ENCODE results near the gene AGBL1.
A peak's percentile ranks its signal among the peaks of the same experiment; 100 is the strongest.

The AGBL1 gene

DNA sequence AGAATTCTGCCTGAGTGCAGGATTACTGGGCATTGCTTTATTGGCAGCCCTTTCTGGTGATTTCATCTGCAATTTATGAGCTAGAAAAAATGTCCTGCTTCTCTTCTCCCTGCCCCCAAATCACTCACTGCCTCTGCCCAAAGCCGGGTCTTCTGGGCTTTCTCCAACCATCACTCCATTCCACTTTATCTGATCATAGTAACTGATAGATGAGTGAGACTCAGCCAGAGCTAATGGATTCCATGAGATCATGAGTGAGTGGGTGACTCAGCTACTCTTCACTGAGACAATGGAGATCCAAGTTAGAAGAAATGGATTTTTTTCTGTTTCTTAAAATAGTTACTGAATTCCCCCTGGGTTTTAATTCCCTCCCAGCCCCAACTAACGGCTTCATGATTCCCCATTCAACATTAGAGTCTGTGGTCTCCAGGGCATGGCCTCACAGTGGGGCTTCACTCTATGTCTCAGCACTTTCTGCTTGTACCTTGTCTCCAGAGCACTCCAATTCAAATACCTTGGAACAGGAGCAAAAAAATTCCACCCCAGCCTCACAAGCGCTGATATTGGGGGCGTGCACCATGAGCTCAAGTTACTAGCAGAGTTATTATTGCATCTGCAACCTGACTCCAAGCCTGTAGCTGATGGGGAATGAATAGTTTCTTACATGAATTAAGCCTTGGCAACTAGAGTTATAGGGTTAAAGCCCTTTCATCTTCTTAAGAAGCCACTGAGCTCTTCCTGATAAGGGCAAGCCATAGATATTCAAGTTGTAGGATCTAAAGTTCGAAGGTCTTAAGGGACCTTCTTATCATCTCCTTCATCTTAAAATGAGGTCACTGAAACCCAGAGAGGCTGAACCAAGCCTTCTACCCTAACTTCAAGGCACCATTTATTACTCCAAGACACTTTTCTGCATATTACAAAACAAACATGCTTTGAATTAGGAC lies 85.9 kb downstream of the AGBL1 start:
- DNase-seq, result no peak

DNA sequence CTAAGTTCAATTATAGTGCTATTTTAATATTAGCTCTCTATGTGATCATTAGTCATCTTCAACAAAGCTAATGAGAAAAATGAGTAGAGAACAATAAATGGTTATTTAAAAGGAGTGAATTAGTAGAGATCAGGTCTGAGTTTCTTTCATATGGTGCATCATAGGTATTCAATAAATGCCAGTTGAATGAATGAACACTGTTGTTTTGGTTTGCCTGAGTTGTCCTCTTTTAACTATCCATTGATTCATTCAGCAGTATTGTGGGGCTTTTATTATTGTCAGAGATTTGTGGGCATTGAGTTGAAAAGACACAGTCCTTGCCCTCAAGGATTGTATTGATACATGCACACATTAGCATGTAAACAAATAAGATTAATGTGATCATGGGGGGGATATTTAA lies 88.2 kb downstream of the AGBL1 start:
- DNase-seq, result no peak

DNA sequence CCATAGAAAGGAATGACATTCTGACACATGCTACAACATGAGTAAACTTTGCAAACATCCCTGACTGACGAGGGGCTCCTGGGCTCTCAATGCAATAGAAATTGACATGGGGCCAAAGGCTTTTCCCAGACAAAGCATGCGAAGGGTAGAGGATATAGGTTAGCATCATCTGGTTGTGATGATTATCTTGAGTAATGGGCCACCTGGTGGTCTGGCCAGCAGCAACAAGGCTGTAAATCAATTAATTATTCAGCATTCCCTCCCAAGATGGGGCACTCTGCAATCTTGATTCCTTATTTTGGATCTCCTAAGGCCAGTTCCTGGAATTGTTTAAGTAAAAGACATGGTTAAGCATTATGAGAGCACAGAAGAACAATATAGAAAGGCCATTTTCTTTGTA lies 99.2 kb downstream of the AGBL1 start:
- DNase-seq, result no peak

DNA sequence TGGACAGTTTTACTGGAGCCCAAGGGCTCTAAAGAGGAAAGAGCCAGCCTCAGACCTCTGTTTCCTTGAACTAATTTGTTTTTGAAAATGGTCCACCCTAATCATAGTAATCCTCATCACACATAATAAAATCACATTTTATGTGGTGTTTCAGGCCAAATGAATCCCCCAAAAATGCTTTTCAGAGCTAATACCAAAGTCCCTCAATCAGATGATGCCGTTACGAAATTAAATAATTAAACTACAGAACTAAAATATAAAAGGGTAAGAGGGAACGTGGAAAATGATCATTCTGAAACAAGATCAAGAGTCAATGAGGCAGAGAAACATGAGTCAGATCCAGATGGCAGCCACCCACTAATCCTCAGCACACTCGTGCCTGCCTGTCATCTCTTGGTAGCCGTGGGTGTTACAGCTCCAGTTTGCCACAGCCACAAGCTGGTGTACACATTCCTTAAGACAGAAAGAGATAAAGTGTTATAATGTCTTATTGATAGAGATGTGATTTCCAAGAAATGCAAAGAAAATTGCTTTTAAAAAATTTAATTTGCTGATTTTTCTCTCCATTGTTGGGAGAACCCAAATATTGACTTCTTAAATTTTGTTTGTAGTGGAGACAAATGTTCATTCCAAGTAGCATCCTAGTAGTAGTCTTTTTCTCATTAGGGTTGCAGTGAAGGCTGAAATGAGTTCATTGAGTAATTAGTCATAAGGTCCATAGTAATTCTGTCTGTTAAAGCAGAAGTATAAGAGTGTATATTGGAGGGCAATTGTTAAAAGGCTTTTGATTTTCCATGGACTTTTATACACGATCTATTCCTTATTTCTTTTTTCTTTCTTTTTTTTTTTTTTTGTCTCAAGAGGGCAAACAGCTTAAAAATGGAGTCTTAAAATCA lies 104.2 kb downstream of the AGBL1 start:
- no peak for DNase-seq

DNA sequence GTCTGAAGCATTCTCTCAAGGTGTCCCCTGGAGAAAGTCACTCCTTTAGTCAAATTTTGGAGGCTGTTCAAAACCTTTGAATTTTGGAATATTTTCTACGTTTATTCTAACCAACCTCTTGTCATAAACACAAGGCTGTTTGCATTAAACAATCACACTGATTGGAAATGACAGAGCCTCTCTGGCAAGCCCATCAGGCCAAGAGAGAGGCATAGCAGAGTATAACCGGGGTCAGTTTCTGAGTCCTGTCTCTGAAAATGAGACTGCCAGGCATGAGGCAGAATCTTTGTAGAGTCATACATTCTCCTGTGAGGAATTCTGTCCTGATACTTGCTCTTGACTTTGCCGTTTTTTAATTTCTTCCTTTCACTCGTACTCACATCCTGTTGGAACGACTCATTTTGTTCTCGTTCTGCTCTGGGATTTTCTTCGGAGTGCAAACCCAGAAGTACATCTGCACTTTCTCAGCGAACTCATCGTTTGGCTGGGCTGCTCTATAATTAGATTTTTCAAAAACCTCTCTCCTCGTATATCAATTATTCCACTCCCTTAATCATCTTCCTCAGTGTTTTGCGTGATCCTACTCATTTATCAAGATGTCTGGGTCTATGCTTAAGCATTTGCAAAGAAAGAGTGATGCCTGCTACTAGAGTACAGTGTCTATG lies 114.2 kb downstream of the AGBL1 start:
- no peak for DNase-seq

DNA sequence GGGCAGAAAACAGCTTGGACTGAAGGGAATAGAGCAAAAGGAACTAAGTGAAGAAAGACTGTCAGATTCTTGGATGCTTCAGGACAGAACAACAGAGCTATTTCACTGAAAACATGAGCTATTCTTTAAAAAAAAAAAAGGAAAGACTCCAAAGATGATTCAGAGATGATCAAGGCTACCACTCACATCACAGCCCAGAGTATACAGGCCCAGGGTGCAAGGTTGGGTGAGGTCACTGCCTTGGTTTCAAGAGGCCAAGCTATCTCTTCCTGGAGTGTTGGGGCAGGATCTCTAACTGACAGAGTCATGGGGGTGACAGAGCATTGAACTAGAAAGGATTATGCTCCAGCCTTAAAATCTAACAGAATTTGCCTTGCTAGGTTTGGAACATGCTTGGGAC lies 118.1 kb downstream of the AGBL1 start:
- no peak for DNase-seq

DNA sequence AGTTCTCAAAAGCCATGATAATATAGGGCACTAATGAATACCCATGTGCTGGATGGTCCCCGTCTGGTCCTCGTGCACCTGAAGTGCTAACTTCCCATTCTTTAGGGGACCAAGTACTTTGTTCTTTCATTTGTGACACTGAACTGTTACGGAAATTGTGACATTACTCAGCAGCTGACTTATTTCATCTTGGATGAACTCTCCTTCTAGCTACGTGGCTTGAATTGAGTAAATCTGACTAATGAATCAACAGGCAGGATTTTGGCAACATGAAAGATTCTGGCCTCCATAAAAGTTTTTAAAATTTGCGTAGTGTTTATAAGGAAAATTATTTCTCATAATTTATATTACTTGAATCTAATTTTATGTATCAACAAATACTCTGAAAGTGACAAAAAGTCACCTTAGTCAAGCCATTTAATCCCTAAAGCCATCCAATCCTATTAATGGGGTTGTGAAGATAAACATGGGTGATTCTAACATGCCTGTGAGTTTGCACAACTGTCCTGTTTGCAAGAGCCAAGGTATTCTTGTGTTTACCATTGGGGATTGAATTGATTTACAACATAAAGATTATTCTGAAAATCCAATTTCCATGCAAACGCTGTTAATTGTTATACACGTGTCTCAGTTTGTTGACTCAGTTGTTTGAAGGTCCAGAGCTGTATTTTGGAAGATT lies 119.9 kb downstream of the AGBL1 start:
- no peak for DNase-seq

DNA sequence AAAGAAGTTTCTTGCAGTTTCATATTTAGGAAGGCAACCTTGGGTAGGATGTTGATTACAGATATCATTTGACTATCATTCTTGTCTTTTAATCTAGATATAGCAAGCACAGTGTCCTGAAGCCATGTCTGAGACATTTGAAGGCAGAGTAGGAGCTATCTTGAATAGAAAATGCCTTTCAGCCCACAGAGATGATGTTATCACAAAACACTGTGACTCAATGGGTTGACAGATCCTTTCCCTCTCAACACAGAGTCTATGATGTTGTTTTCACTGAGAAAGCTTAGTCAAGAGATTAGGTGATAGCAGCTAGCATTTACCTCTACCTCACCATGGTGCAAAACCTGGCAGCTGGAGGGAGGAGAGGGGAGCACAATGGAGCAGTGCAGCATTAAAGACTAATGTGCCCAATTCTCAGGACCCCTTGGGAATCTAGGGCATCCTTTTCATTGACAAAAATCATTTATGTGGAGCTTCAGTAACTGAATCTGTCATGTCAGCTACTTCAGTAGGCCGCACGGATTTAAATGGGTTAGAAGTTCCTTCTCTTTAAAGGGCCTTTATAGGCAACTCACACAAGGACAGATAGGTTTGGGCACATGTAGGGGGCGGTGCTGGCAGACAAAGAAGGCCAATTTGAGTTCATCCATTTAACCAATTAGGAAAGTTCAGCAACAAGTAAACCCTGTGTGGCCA lies 121.8 kb downstream of the AGBL1 start:
- DNase-seq, result no peak

DNA sequence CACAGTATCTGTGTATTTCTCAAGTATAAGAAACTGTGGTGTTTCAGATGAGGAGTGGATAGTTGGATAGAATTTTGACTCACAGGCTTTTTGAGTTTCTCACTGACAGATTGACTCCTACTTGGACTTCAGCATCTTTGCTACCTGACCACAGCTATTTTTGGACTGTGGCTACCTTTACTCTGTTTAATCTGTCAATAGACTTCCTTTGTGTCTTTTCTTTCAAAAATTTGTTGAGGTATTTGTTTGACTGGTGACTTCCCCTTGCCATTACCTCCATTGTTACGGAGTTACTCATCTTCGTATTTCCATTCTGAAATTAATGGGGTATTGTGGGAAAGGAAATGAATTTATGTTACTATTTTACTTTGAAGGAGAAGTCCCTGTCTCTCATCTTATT lies 123.8 kb downstream of the AGBL1 start:
- no peak for DNase-seq

DNA sequence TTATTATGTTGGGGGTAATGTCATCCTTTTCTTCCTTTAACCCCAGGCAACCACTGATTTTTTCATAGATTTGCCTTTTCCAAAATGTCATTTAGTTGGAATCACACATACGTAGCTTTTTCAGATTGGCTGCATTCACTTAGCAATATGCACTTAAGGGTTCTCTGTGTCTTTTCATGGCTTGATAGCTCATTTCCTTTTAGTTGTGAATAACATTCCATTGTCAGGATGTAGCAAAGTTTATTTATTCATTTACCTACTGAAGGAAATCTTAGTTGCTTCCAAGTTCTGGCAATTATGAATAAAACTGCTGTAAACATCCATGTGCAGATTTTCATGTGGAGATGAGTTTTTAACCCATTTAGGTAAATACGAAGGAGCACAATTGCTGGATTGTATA lies 125.4 kb downstream of the AGBL1 start:
- no peak for DNase-seq

DNA sequence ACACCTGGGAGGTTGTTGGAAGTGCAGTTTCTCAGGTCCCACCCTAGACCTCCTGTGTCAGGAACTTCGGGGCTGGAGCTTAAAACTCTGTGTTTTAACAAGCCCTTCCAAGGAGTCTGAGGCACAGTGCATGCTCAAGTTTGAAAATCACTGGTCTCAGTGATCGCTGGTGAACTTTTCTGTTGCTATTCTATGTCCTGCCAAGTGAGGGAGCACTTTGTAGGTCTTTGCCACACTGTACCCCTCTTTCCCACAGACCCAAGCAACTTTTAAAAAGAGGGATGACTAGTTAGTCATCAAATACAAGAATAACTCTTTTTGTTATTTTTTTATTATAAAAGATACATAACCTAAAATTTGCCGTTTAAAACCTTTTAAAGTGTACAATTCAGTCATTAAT lies 133.7 kb downstream of the AGBL1 start:
- no peak for DNase-seq

DNA sequence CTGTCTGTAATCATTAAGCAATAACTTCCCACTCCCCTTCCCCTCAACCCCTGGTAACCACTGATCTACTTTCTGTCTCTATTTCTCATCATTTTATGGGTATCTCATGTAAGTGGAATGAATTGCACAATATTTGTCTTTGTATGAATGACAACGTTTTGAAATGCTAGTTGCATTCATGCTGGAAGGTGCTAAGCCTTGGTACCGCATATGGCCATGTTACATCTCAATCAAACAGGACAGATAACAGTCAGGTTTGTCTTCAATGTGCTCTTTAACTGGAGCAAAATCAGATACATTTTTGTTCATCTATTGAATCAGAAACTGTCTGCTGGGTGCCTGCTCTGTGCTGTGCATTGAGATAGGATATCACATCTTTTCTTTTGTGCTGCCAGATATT lies 134.2 kb downstream of the AGBL1 start:
- DNase-seq, result no peak

DNA sequence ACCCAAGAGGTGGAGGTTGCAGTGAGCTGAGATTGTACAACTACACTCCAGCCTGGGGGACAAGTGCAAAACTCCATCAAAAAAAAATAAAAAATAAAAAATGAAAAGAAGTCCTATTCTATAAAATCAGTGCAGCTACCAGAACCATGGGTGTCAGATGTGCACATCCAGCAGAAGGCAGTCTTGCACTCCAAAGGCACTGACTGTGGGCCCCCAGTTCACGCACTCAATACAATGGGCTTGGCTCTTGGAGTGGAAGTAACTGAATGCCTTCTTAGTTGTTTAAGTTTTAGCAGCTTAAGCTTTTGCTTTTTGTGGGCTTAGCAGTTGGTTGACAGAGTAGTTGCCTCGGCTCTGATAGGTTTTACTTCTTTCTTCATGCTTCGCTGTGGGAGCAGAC lies 141.4 kb downstream of the AGBL1 start:
- DNase-seq, result no peak

DNA sequence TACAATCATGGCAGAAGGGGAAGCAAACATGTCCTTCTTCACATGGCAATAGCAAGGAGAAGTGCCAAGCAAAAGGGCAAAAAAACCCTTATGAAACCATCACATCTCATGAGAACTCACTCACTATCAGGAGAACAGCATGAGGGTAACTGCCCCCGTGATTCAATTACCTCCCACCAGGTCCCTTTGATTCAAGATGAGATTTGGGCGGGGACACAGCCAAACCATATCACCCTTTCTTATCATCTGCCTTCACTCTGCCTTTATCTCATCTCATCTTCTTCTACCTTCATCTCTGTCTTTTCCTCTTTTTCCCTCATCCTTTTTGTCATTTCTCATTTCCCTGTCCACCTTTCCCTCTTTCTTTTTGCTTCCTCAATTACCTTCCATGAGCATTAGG lies 149.6 kb downstream of the AGBL1 start:
- DNase-seq, result no peak

DNA sequence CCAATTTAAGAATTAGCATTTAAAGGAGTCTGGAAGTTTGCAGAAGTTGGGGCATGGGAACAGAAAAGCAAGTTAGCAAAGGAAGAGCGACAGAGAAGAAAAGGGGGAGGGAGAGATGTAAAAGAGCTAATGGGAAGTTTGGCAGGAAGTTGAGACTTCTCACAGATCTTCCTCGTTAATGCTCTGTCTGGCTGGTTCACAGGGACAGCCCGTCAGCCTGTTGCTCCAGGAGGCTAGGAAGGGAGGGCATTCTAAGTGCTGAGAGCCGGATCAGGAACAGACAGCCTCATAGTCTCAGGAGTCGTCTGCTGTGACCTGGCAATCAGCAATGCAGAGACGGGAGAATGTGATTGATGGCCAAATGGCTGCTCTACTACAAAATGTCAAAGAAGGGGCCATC lies 150.3 kb downstream of the AGBL1 start:
- no peak for DNase-seq

DNA sequence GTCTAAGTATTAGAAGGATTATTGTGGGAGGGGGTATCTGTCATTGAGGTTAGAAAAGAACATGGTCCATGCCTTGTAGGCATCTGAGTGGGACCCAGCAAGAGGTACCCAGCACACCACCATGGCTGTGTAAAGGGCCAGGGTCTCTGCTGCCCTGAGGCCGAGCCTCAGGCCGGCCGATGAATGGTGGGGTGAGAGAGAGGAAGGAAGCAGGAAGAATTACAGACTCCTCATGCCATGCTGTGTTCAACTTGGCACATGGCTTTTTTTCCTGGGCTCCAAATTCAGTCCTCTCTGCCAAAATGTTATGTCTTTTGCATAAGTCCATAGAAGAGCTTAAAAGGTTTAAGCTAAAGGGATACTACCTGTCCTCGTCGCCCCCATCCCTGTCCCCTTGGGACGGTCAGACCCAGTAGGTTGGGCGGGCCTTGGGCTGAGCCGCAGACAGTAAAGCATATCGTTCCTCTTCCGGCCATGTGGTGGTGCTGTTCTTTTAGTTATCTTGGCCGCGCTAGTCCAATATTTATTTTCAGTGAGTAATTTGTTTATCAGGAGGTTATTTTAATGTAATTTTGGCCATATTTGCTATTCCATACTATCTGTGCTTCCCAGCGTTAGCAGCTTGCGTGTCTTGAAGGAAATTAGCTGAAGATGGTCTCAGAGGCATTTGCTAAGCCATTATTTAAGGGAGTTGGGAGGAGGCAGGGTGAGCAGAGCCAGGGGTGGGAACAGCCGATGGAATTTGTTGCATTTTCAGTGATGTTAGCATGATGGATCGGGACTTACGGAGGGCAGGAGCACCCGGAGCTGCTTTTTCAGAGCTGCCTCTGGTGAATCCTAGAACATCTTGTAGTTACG lies 152.4 kb downstream of the AGBL1 start:
- peak; percentile 48 for DNase-seq

DNA sequence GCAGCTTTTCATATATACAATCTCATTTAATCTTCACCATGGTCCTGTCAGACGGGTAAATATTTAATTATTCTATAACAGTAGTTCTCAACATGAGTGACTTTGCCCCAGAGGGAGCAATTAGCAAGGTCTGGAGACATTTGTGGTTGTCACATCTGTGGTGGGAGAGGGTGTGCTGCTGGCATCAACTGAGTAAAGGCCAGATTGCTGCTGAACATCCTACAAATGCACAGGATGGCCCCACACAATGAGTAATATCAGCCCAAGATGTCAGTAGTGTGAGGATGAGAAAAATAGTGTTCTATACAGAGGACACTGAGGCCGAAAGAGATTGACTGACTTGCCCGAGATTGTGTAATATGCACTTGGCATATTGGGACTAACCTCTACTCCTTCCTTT lies 156.0 kb downstream of the AGBL1 start:
- no peak for DNase-seq

DNA sequence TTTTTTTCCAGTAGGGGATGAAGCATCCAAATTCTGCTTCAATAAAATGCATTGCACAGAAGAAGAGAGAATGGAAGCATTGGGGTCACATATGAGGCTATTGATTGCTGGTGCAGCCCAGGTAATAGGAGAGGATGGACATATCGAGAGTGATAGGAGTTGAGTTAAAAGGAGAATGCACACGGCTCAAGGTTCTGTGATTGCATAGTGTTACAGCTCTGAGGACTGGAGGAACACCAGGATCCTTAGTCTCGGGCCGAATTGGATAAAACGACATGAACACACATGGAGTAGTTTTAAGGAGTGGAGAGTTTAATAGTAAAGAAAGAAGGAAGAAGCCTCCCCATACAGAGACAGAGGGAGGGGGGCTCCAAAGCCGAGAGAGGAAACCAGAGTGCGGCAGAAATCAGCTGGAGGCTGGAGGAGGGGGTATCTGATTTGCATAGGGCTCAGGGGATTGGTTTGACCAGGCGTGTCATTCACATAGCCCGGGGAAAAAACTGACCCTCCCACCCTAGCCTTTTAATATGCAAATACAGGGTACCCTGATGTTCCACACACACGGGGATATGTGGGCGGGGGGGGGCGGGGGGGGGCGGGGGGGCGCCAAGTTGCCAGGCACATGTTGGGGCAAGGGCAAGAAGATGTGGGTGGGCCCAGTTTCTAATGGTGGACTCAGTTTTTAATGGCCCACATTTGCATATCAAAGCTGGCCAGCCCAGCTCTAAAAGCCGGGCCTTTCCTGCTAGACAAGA lies 156.9 kb downstream of the AGBL1 start:
- no peak for DNase-seq

DNA sequence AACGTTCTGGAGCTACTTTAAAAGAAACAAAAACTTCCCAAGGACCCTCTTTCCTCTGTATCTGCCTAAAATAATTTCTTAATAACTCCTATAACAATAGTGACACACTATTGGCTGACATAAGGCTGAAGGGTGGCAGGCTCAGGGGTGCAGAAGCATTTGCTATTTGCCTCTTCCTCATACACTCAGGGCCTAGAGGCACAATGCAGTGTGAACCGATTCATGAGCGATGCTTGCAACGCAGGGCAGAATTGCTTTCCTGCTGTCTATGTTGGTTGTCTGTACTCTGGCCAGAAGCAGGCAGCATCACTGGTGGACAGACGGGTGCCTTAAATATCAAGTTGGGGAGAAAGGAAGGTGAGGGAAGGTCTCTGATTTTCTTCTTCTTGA lies 157.4 kb downstream of the AGBL1 start:
- DNase-seq, result no peak

DNA sequence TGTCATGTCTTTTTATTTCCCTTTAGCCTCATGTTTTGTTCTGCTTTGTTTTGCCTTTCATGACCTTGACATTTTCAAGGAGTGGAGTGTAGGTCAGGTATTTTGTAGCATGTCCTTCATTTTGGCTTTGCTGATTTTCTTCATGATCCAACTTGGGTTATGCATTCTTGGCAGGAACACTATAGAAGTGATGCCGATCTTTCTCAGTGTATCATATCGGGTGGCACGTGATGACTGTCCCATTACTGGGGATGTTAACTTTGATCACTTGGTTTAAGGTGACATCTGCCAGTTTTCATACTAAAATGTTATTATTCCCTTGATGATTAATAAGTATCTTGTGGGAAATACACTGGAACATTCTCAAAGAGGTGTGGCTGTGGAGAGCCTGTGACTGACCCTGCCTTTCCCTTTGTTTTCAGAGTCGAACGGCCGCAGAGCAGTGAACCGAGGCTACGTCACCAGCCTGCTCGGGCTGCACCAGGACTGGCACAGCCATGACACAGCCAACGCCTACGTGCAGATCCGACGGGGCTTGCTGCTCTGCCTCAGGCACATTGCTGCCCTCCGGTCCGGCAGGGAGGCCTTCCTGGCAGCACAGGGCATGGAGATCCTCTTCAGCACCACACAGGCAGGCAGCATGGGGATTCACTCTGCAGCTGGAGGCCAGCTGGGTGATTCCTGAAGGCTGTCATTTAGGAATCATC lies 167.7 kb downstream of the AGBL1 start:
- no peak for DNase-seq

All from CD4-positive, alpha-beta T cell treated with Interleukin-17A for 4 hours (primary cell).